SU-DHL-6 (cell line): ENCODE measurements around the gene ZNF774.
"Not testable (repeated sequence)": the region's sequence is repeated elsewhere in the genome, so short reads cannot be mapped to it uniquely, and the experiment has no call there.

Source experiments
- H2AFZ ChIP-seq: fragments of 200-600 bp; sonication (generic); 2 replicates; pipeline ENCODE4 v1.6.1; 2014; ENCODE audit warnings: low read depth, mild to moderate bottlenecking, moderate library complexity, mixed read lengths, antibody characterized with exemption, low read length; ENCODE audit not compliant: severe bottlenecking
- H3F3A ChIP-seq: fragments of 200-600 bp; shearing (Covaris generic); 2 replicates; pipeline ENCODE4 v1.6.0; 2016; ENCODE audit warnings: antibody characterized with exemption, mild to moderate bottlenecking; ENCODE audit not compliant: insufficient read depth
- H3K27ac ChIP-seq: fragments of 200-600 bp; sonication (generic); 2 replicates; pipeline ENCODE4 v1.5.1; 2016; ENCODE audit warnings: low read depth, mild to moderate bottlenecking, low read length, moderate library complexity, mixed read lengths
- H3K27me3 ChIP-seq: fragments of 200-600 bp; sonication (generic), shearing (Covaris generic); 2 replicates; pipeline ENCODE4 v1.6.0; 2014; ENCODE audit warnings: mild to moderate bottlenecking, low read length
- H3K36me3 ChIP-seq: fragments of 200-600 bp; sonication (generic); 2 replicates; pipeline ENCODE4 v1.6.1; 2014; ENCODE audit warnings: mild to moderate bottlenecking, low read length, mixed read lengths
- H3K4me2 ChIP-seq: fragments of 300-600, 200-600 bp; shearing (Covaris generic), sonication (generic); 2 replicates; pipeline ENCODE4 v1.6.0; 2014; ENCODE audit warnings: low read length, low read depth, mild to moderate bottlenecking; ENCODE audit not compliant: poor library complexity, severe bottlenecking
- H3K4me3 ChIP-seq: fragments of 200-600 bp; sonication (generic); 2 replicates; pipeline ENCODE4 v1.5.1; 2014; ENCODE audit warnings: antibody characterized with exemption, low read length, mild to moderate bottlenecking, mixed read lengths; ENCODE audit not compliant: insufficient read depth, poor library complexity, severe bottlenecking
- H3K79me2 ChIP-seq: fragments of 200-600 bp; sonication (generic); 2 replicates; pipeline ENCODE4 v1.6.1; 2014; ENCODE audit warnings: mild to moderate bottlenecking, low read length, moderate library complexity; ENCODE audit not compliant: insufficient read depth
- H3K9ac ChIP-seq: fragments of 200-600 bp; sonication (generic); 2 replicates; pipeline ENCODE4 v1.7.0; 2014; ENCODE audit warnings: mild to moderate bottlenecking, low read length
- H3K9me2 ChIP-seq: fragments of 200-600 bp; sonication (generic); replicated peaks from 2 replicates; pipeline ENCODE4 v1.6.1; 2014; ENCODE audit warnings: low read length; ENCODE audit not compliant: insufficient read depth
- H3K9me3 ChIP-seq: fragments of 200-600 bp; sonication (generic); 2 replicates; pipeline ENCODE4 v1.6.1; 2014; ENCODE audit warnings: low read length, mixed read lengths; ENCODE audit not compliant: insufficient read depth
- H4K20me1 ChIP-seq: fragments of 200-600 bp; sonication (generic); 2 replicates; pipeline ENCODE4 v1.6.1; 2014; ENCODE audit warnings: low read depth, mild to moderate bottlenecking, antibody characterized with exemption, low read length, moderate library complexity, mixed read lengths
- EZH2phosphoT487 ChIP-seq: fragments of 200-600 bp; sonication (generic), shearing (Covaris generic); conservative IDR thresholded peaks from 2 replicates; pipeline ENCODE4 v1.6.1; 2018; ENCODE audit warnings: mild to moderate bottlenecking, antibody characterized with exemption, low read length, moderate library complexity, mixed read lengths
- TF ChIP-seq, protein P1 (sequence below): fragments of 200-600 bp; sonication (generic); IDR thresholded peaks from one replicate; pipeline ENCODE4 v1.5.1; 2017; ENCODE audit warnings: antibody characterized with exemption, mild to moderate bottlenecking, low read length, moderate library complexity; ENCODE audit not compliant: insufficient read depth, poor library complexity, severe bottlenecking

The ZNF774 gene

GRCh38 chr15:90344662-90345061 lies 7.4 kb upstream of the ZNF774 start:
- no peaks in the 10 kb centered on the region for H4K20me1 ChIP-seq
- H3K9ac ChIP-seq, result no peak overlapping the region
- no peak overlapping the region for H2AFZ ChIP-seq
- no peaks in the 10 kb centered on the region for H3F3A ChIP-seq
- no peaks in the 10 kb centered on the region for H3K79me2 ChIP-seq
- H3K9me2 ChIP-seq, result no peaks in the 10 kb centered on the region
- TF ChIP-seq EZH2phosphoT487, result no peak
- TF ChIP-seq, protein P1, sequence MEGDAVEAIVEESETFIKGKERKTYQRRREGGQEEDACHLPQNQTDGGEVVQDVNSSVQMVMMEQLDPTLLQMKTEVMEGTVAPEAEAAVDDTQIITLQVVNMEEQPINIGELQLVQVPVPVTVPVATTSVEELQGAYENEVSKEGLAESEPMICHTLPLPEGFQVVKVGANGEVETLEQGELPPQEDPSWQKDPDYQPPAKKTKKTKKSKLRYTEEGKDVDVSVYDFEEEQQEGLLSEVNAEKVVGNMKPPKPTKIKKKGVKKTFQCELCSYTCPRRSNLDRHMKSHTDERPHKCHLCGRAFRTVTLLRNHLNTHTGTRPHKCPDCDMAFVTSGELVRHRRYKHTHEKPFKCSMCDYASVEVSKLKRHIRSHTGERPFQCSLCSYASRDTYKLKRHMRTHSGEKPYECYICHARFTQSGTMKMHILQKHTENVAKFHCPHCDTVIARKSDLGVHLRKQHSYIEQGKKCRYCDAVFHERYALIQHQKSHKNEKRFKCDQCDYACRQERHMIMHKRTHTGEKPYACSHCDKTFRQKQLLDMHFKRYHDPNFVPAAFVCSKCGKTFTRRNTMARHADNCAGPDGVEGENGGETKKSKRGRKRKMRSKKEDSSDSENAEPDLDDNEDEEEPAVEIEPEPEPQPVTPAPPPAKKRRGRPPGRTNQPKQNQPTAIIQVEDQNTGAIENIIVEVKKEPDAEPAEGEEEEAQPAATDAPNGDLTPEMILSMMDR, result no peak
- no peak overlapping the region for H3K4me3 ChIP-seq
- H3K27me3 ChIP-seq, result no peaks in the 10 kb centered on the region
- H3K9me3 ChIP-seq, result no peaks in the 10 kb centered on the region
- H3K36me3 ChIP-seq, result no peaks in the 10 kb centered on the region
- no peak overlapping the region for H3K27ac ChIP-seq
- H3K4me2 ChIP-seq, result no peak overlapping the region

- H3K27ac ChIP-seq, result no peak overlapping the region
Measured at GRCh38 chr15:90345857-90346256, 6.2 kb upstream of the ZNF774 start.

DNA sequence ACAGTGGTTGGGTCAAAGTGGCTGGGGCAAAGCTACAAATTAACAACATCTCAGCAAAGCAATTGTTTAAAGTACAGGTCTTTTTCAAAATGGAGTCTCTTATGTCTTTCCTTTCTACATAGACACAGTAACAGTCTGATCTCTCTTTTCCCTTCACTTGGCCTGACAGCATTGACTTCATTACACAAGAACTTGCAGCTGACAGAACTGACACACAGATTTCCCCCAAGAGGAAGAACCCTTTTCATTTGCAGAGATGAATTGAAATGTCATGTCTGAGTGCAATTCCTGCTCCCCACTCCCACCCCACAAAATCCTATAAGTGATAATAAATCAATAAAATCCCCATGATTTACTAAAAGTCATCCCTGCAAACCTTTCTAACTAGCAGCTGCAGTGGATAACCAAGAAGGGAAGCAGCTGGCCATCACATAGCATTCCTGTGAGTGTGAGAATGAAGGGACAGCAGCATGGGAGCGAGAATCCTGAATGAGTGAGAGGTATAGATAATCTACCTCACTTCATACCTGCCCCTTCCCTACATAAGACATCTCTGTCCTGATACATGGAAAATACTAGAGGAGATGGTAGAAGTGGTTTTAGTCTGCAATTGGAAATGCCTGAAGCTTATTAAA lies 4.5 kb upstream of the ZNF774 start:
- H3K4me2 ChIP-seq, H3F3A ChIP-seq, H4K20me1 ChIP-seq, H3K27me3 ChIP-seq, H3K9ac ChIP-seq, H3K4me3 ChIP-seq, H3K27ac ChIP-seq, H3K79me2 ChIP-seq, H3K9me2 ChIP-seq, H3K9me3 ChIP-seq, H2AFZ ChIP-seq, H3K36me3 ChIP-seq: not testable (repeated sequence)

More at GRCh38 chr15:90345857-90346256, 6.2 kb upstream of the ZNF774 start:
- Histone ChIP-seq H3K9me2 (no peaks in the 10 kb centered on the region), H3K4me3 (no peak overlapping the region), H3K79me2 (no peaks in the 10 kb centered on the region), H3K4me2 (no peak overlapping the region), H3K36me3 (no peaks in the 10 kb centered on the region), H3K9me3 (no peaks in the 10 kb centered on the region), H4K20me1 (no peaks in the 10 kb centered on the region), H2AFZ (no peak overlapping the region), H3K27me3 (no peaks in the 10 kb centered on the region), H3K9ac (no peak overlapping the region), H3F3A (no peaks in the 10 kb centered on the region)
- TF ChIP-seq, protein P1, result no peak
- no peak for TF ChIP-seq EZH2phosphoT487

GRCh38 chr15:90348456-90348855 lies 3.6 kb upstream of the ZNF774 start:
- H3K4me3 ChIP-seq, result no peak overlapping the region
- no peaks in the 10 kb centered on the region for H3K36me3 ChIP-seq
- no peak overlapping the region for H3K9ac ChIP-seq
- no peak overlapping the region for H3K4me2 ChIP-seq
- H3K9me2 ChIP-seq, result no peaks in the 10 kb centered on the region
- H3K27ac ChIP-seq, result no peak overlapping the region
- no peaks in the 10 kb centered on the region for H3F3A ChIP-seq
- H3K9me3 ChIP-seq, result no peaks in the 10 kb centered on the region
- no peak overlapping the region for H2AFZ ChIP-seq
- no peaks in the 10 kb centered on the region for H3K79me2 ChIP-seq
- H4K20me1 ChIP-seq, result no peaks in the 10 kb centered on the region
- TF ChIP-seq EZH2phosphoT487, result no peak
- TF ChIP-seq, protein P1, result no peak
- no peaks in the 10 kb centered on the region for H3K27me3 ChIP-seq
